CD14-positive monocyte (primary cell): ENCODE data around the gene PVR. TPM values are rescaled to one million over a fixed set of nuclear protein-coding genes. Genes with fewer than 3 reads are reported as not detected.
A peak's percentile ranks its signal among the peaks of the same experiment; 100 is the strongest.

Experiments
- DNase-seq, 3 donors: peaks; one replicate each; pipeline ENCODE4 v3.0.0-alpha.2; 2011 to 2022
- H2AFZ ChIP-seq: 2 replicates; pipeline ENCODE4 v1.6.0; 2012; ENCODE audit warnings: mild to moderate bottlenecking, low read depth, low read length, inconsistent platforms; ENCODE audit not compliant: insufficient read depth, poor library complexity, severe bottlenecking
- H3K27ac ChIP-seq, 2 donors: 1 replicate in 1 of 2; 2 replicates in 1 of 2; pipeline ENCODE4 v1.5.1; 2012 to 2013; ENCODE audit warnings: low read length in 2 of 2, control low read depth in 1 of 2, inconsistent platforms in 1 of 2, low read depth in 1 of 2, mild to moderate bottlenecking in 1 of 2
- H3K27me3 ChIP-seq, 2 donors: one replicate each; pipeline versions ENCODE4 v1.6.0 to v1.6.1; 2011 to 2013; ENCODE audit warnings: low read length in 2 of 2; ENCODE audit not compliant: control insufficient read depth in 2 of 2, insufficient read depth in 2 of 2
- H3K36me3 ChIP-seq, 2 donors: replicated peaks in 1 of 2; 1 replicate in 1 of 2; 2 replicates in 1 of 2; pipeline versions ENCODE4 v1.5.1 to v1.6.1; 2012 to 2013; ENCODE audit warnings: low read length in 2 of 2, control low read depth in 1 of 2, inconsistent platforms in 1 of 2, mild to moderate bottlenecking in 1 of 2; ENCODE audit not compliant: insufficient read depth in 2 of 2, control insufficient read depth in 1 of 2
- H3K4me1 ChIP-seq, 2 donors: 1 replicate in 1 of 2; 2 replicates in 1 of 2; pipeline versions ENCODE4 v1.5.1 to v1.6.1; 2012 to 2013; ENCODE audit warnings: low read length in 2 of 2, control low read depth in 1 of 2, inconsistent platforms in 1 of 2, mild to moderate bottlenecking in 1 of 2, moderate library complexity in 1 of 2; ENCODE audit not compliant: insufficient read depth in 2 of 2, control insufficient read depth in 1 of 2
- H3K4me2 ChIP-seq: replicated peaks from 2 replicates; pipeline ENCODE3; 2012; ENCODE audit warnings: low read length, moderate library complexity, mild to moderate bottlenecking; ENCODE audit not compliant: poor library complexity, severe bottlenecking; ENCODE audit errors: extremely low read depth
- H3K4me3 ChIP-seq, 3 experiments: fragments of 200-600 bp in 1 of 3; sonication (generic) in 1 of 3; replicated peaks in 1 of 3; 1 replicate in 2 of 3; 2 replicates in 1 of 3; pipeline ENCODE4 v1.5.1; 2011 to 2013; ENCODE audit warnings: low read length in 3 of 3, mild to moderate bottlenecking in 3 of 3, control low read depth in 2 of 3, low read depth in 2 of 3, inconsistent platforms in 1 of 3, moderate library complexity in 1 of 3
- H3K79me2 ChIP-seq: 2 replicates; pipeline ENCODE4 v1.6.0; 2012; ENCODE audit warnings: mild to moderate bottlenecking, control low read depth, inconsistent platforms, low read length, moderate library complexity; ENCODE audit not compliant: insufficient read depth
- H3K9ac ChIP-seq: 2 replicates; pipeline ENCODE4 v1.6.0; 2017; ENCODE audit warnings: low read length, mild to moderate bottlenecking; ENCODE audit not compliant: insufficient read depth, poor library complexity, severe bottlenecking
- H3K9me3 ChIP-seq, 2 donors: replicated peaks in 1 of 2; 1 replicate in 1 of 2; 2 replicates in 1 of 2; pipeline versions ENCODE4 v1.5.1 to v1.6.1; 2012 to 2013; ENCODE audit warnings: low read length in 2 of 2, control low read depth in 1 of 2; ENCODE audit not compliant: control insufficient read depth in 1 of 2, insufficient read depth in 1 of 2
- H4K20me1 ChIP-seq: 2 replicates; pipeline ENCODE4 v1.6.0; 2012; ENCODE audit warnings: mild to moderate bottlenecking, low read length, control low read depth, moderate library complexity; ENCODE audit not compliant: insufficient read depth
- H3K27ac Mint-ChIP-seq, 7 donors: one replicate each; pipeline ENCODE4 v1.8.0; 2020; ENCODE audit warnings: mild to moderate bottlenecking in 7 of 7, mixed read lengths in 7 of 7, moderate library complexity in 6 of 7, inconsistent platforms in 2 of 7
- H3K27me3 Mint-ChIP-seq, 3 donors: one replicate each; pipeline ENCODE4 v1.8.0; 2021 to 2022; ENCODE audit warnings: low read depth in 3 of 3, mild to moderate bottlenecking in 3 of 3, mixed read lengths in 3 of 3, moderate library complexity in 3 of 3, inconsistent platforms in 1 of 3
- H3K36me3 Mint-ChIP-seq, 2 donors: one replicate each; pipeline ENCODE4 v1.8.0; 2020; ENCODE audit warnings: mixed read lengths in 2 of 2, inconsistent platforms in 1 of 2, mild to moderate bottlenecking in 1 of 2
- H3K4me1 Mint-ChIP-seq: one replicate; pipeline ENCODE4 v1.8.0; 2020; ENCODE audit warnings: mild to moderate bottlenecking, mixed read lengths
- H3K4me3 Mint-ChIP-seq, 2 donors: one replicate each; pipeline ENCODE4 v1.8.0; 2020; ENCODE audit warnings: mild to moderate bottlenecking in 2 of 2, mixed read lengths in 2 of 2, moderate library complexity in 1 of 2
- H3K9me3 Mint-ChIP-seq, 7 donors: one replicate each; pipeline ENCODE4 v1.8.0; 2020 to 2022; ENCODE audit warnings: mixed read lengths in 7 of 7, mild to moderate bottlenecking in 6 of 7, moderate library complexity in 6 of 7, inconsistent platforms in 2 of 7
- WGBS: methylation state at CpG from one replicate; pipeline ENCODE4 v1.1.5; 2013; ENCODE audit warnings: missing lambda C conversion rate; ENCODE audit not compliant: insufficient coverage; 5-methylcytosine and 5-hydroxymethylcytosine counted together
- intact Hi-C, 2 donors: fragments of 100-400 bp; cut with micrococcal nuclease; formaldehyde crosslinking; loops; one replicate each; pipeline versions ENCODE4 v1.15.0 to v1.15.1; 2023
- polyA plus RNA-seq, 3 donors: library from polyadenylated mRNA; depleted of rRNA in 1 of 3; unstranded in 2 of 3; stranded (reverse) in 1 of 3; fragments of 300-500 nt in 2 of 3; fragments of >200 nt in 1 of 3; fragmentation: Illumina TruSeq in 2 of 3; gene quantifications; 1 replicate in 2 of 3; 2 replicates in 1 of 3; pipeline ENCODE4 v1.2.3, GENCODE V29; 2012 to 2021
- TF ChIP-seq, protein P1 (sequence below): fragments of 200-600 bp; IDR thresholded peaks from one replicate; pipeline ENCODE4 v1.8.0; 2022; ENCODE audit warnings: antibody characterized with exemption, mild to moderate bottlenecking

PVR gene
- polyA plus RNA-seq, 3 donors: 10.1 to 20.2 (median 12.9) TPM

DNA sequence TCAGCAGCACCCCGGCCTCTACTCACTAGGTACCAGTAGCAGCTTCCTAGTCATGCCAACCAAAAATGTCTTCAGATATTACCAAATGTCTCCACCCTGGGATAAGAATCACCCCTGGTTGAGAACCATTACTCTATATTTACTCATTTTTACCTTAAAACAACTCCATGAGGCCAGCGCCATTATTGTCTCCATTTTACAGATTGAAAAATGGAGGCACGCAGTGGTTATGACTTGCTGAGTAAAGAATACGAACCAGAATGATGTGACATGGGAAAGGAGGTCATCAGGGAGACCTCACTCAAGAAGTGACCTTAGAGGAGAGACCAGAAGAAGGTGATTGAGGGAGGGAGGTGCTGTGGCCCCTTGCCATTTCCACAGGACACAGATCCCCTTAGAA is 29.8 kb downstream of the PVR start:
- intact Hi-C loops: no loop called here
- peaks cover 2 to 8% (median 7%) of the 10 kb centered on the region in 3 donors for H3K27me3 Mint-ChIP-seq

DNA sequence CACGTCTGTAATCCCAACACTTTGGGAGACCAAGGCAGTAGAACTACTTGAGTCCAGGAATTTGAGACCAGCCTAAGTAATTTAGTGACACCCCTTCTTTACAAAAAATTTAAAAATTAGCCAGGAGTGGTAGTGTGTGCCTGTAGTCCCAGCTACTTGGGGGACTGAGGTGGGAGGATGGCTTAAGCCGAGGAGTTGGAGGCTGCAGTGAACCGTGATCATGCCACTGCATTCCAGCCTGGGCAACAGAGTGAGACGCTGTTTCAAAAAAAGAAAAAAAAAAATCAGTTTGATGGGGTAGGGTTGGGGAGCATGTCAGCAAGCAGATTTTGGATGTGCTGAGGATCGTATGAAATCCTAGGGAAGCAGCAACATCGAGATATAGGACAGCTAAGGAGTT is 31.8 kb downstream of the PVR start:
- Mint-ChIP-seq H3K9me3 (peaks cover 0 to 4% (median 0%) of the 10 kb centered on the region in 7 donors), H3K4me1 (peaks cover 7% of the 10 kb centered on the region), H3K36me3 (peaks cover 0 to 3% of the 10 kb centered on the region in 2 donors), H3K27me3 (peaks cover 0 to 8% (median 5%) of the 10 kb centered on the region in 3 donors), H3K4me3 (no peak overlapping the region), H3K27ac (peak overlapping the region in 1 of 7 donors; percentile 66)
- no peak for DNase-seq
- Histone ChIP-seq H2AFZ (no peak overlapping the region), H3K27ac (no peak overlapping the region), H3K9me3 (no peaks in the 10 kb centered on the region), H3K4me2 (no peak overlapping the region), H3K27me3 (no peaks in the 10 kb centered on the region), H3K36me3 (no peaks in the 10 kb centered on the region), H4K20me1 (no peaks in the 10 kb centered on the region), H3K9ac (no peak overlapping the region), H3K4me3 (no peak overlapping the region), H3K4me1 (peaks cover 6 to 13% of the 10 kb centered on the region in 2 donors), H3K79me2 (no peaks in the 10 kb centered on the region)
- TF ChIP-seq, protein P1, sequence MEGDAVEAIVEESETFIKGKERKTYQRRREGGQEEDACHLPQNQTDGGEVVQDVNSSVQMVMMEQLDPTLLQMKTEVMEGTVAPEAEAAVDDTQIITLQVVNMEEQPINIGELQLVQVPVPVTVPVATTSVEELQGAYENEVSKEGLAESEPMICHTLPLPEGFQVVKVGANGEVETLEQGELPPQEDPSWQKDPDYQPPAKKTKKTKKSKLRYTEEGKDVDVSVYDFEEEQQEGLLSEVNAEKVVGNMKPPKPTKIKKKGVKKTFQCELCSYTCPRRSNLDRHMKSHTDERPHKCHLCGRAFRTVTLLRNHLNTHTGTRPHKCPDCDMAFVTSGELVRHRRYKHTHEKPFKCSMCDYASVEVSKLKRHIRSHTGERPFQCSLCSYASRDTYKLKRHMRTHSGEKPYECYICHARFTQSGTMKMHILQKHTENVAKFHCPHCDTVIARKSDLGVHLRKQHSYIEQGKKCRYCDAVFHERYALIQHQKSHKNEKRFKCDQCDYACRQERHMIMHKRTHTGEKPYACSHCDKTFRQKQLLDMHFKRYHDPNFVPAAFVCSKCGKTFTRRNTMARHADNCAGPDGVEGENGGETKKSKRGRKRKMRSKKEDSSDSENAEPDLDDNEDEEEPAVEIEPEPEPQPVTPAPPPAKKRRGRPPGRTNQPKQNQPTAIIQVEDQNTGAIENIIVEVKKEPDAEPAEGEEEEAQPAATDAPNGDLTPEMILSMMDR: no peak
- intact Hi-C loops: no loop called here
- 96% methylated on average over 6 of the region's 6 CpGs for WGBS

More for the DNA sequence above, 29.8 kb downstream of the PVR start:
- no peak overlapping the region for H3K4me2 ChIP-seq
- H3K36me3 ChIP-seq: no peaks in the 10 kb centered on the region
- H3K27ac ChIP-seq: no peak overlapping the region
- H3K27me3 ChIP-seq: no peaks in the 10 kb centered on the region
- H3K4me3 Mint-ChIP-seq: no peak overlapping the region
- peaks cover 0 to 4% (median 0%) of the 10 kb centered on the region in 7 donors for H3K9me3 Mint-ChIP-seq
- H3K27ac Mint-ChIP-seq: no peak overlapping the region
- no peak overlapping the region for H3K4me3 ChIP-seq
- no peaks in the 10 kb centered on the region for H3K36me3 Mint-ChIP-seq
- no peak for DNase-seq
- H3K4me1 ChIP-seq: peaks cover 6 to 13% of the 10 kb centered on the region in 2 donors
- no peak overlapping the region for H3K9ac ChIP-seq
- H4K20me1 ChIP-seq: no peaks in the 10 kb centered on the region
- no peaks in the 10 kb centered on the region for H3K79me2 ChIP-seq
- TF ChIP-seq, protein P1: no peak
- H3K9me3 ChIP-seq: no peaks in the 10 kb centered on the region
- WGBS: 100% methylated on average over 2 of the region's 4 CpGs
- peaks cover 7% of the 10 kb centered on the region for H3K4me1 Mint-ChIP-seq
- H2AFZ ChIP-seq: no peak overlapping the region
